Transverse colon (tissue), 4 donors: ENCODE measurements around the gene PCID2. TPM values are rescaled to one million over a fixed set of nuclear protein-coding genes. Genes with fewer than 3 reads are reported as not detected.

Experiments
- DNase-seq: peaks from one replicate; pipeline ENCODE4 v3.0.0-alpha.2; 2019
- H3K27ac ChIP-seq, 4 donors: fragments of 200-600 bp; sonication (generic); 2 replicates each; pipeline ENCODE4 v1.5.1; 2016 to 2018; ENCODE audit warnings: inconsistent platforms in 4 of 4
- H3K27me3 ChIP-seq: fragments of 200-600 bp; sonication (generic); 2 replicates; pipeline ENCODE4 v1.5.1; 2017; ENCODE audit warnings: inconsistent platforms
- H3K36me3 ChIP-seq, 4 donors: fragments of 200-600 bp; sonication (generic); 2 replicates each; pipeline ENCODE4 v1.5.1; 2017 to 2019; ENCODE audit warnings: inconsistent platforms in 4 of 4
- H3K4me1 ChIP-seq, 4 donors: fragments of 200-600 bp; sonication (generic); 2 replicates each; pipeline ENCODE4 v1.5.1; 2017 to 2020; ENCODE audit warnings: inconsistent platforms in 4 of 4
- H3K4me3 ChIP-seq, 4 donors: fragments of 200-600 bp; sonication (generic); 1 replicate in 1 of 4; 2 replicates in 3 of 4; pipeline versions ENCODE4 v1.5.1 to v1.6.1; 2017 to 2019; ENCODE audit warnings: inconsistent platforms in 4 of 4
- H3K9me3 ChIP-seq, 2 donors: fragments of 200-600 bp; sonication (generic); 2 replicates each; pipeline ENCODE4 v1.5.1; 2017 to 2019; ENCODE audit warnings: inconsistent platforms in 2 of 2
- EP300 ChIP-seq: sonication (generic); formaldehyde crosslinking; IDR thresholded peaks from one replicate; pipeline ENCODE4 v1.6.1; 2017; ENCODE audit warnings: antibody characterized with exemption, low read depth
- POLR2A ChIP-seq: fragments of 450-650 bp; IDR thresholded peaks from one replicate; pipeline ENCODE4 v1.6.1; 2016; ENCODE audit warnings: antibody characterized with exemption, mild to moderate bottlenecking, moderate library complexity
- POLR2AphosphoS5 ChIP-seq, 3 donors: sonication (generic); formaldehyde crosslinking; IDR thresholded peaks; one replicate each; pipeline ENCODE4 v1.6.1; 2016; ENCODE audit warnings: antibody characterized with exemption in 3 of 3
- WGBS, 2 donors: methylation state at CpG; one replicate each; pipeline ENCODE4 v1.1.5; 2018; ENCODE audit warnings: low coverage in 1 of 2; 5-methylcytosine and 5-hydroxymethylcytosine counted together
- in situ Hi-C, 4 donors: fragments of 200-750 bp; cut with MboI; loops; one replicate each; pipeline versions ENCODE4 v1.15.0 to v1.15.1; 2017; ENCODE audit warnings: low sequenced_read_pairs in 3 of 4, low pct_ligation_motif_present in 1 of 4, low pct_unique_long_range_greater_than_20kb in 1 of 4
- intact Hi-C: fragments of 100-400 bp; cut with DNase I; formaldehyde crosslinking; loops from one replicate; pipeline ENCODE4 v1.15.1; 2023; ENCODE audit warnings: low total_unique reads
- total RNA-seq, 4 donors: library from RNA; depleted of rRNA; stranded (reverse); fragments of >200 nt; gene quantifications; one replicate each; pipeline ENCODE4 v1.1.0, GENCODE V29; 2016
- TF ChIP-seq, protein P1 (sequence below), 5 experiments: fragments of 200-600 bp in 3 of 5; fragments of 450-650 bp in 2 of 5; sonication (generic) in 3 of 5; IDR thresholded peaks; 1 replicate in 2 of 5; 2 replicates in 3 of 5; pipeline ENCODE4 v1.5.1; 2016 to 2017; ENCODE audit warnings: antibody characterized with exemption in 5 of 5, inconsistent platforms in 3 of 5, mild to moderate bottlenecking in 2 of 5, moderate library complexity in 1 of 5

PCID2 gene
- total RNA-seq, 4 donors from 2014 or later, result 13.1 to 87.6 (median 41.3) TPM

DNA sequence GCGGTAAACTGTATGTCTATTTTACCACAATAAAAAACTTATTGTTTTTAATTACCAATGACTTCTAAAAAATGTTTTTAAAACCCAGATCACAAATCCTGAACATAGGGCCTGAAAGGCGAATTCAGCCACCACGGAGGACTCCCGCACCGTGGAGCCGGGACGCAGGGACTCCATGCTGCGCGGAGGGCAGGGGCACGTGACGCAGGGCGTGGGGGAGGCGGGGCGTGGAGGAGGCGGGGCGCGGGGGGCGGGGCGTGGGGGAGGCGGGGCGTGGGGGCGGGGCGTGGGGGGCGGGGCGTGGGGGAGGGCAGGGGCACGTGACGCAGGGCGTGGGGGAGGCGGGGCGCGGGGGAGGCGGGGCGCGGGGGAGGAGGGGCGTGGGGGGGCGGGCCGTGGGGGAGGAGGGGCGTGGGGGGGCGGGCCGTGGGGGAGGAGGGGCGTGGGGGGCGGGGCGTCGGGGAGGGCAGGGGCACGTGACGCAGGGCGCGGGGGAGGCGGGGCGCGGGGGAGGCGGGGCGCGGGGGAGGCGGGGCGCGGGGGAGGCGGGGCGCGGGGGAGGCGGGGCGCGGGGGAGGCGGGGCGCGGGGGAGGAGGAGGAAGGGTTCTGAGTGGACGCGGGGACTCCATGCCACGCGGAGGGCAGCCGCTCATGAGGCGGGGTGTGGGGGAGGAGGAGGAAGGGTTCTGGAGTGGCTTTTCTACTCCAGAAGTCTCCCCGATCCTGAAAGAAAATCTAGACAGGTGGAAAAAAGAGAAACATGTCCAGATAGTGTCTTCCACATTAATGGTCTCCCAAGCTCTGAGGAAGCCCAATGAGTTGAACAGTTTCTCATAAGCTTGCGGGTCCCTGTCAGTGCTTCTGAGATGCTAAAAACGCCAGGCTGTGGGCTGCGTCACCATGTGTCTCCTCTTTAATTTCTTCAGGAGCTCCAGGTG lies 54.4 kb downstream of the PCID2 start:
- TF ChIP-seq POLR2A (peak; percentile 44), POLR2AphosphoS5 (IDR thresholded peaks at IDR 0.05) (peak; percentile 87 to 92 (median 89)), EP300 (no peak)
- TF ChIP-seq, protein P1, sequence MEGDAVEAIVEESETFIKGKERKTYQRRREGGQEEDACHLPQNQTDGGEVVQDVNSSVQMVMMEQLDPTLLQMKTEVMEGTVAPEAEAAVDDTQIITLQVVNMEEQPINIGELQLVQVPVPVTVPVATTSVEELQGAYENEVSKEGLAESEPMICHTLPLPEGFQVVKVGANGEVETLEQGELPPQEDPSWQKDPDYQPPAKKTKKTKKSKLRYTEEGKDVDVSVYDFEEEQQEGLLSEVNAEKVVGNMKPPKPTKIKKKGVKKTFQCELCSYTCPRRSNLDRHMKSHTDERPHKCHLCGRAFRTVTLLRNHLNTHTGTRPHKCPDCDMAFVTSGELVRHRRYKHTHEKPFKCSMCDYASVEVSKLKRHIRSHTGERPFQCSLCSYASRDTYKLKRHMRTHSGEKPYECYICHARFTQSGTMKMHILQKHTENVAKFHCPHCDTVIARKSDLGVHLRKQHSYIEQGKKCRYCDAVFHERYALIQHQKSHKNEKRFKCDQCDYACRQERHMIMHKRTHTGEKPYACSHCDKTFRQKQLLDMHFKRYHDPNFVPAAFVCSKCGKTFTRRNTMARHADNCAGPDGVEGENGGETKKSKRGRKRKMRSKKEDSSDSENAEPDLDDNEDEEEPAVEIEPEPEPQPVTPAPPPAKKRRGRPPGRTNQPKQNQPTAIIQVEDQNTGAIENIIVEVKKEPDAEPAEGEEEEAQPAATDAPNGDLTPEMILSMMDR (IDR thresholded peaks at IDR 0.05), result no peak
- Histone ChIP-seq H3K4me1 (peaks cover 7 to 23% (median 13%) of the 10 kb centered on the region in 4 donors), H3K4me3 (peak overlapping the region; percentile 7 to 53 (median 28)), H3K27ac (peak overlapping the region; percentile 56 to 84 (median 72)), H3K9me3 (no peaks in the 10 kb centered on the region), H3K36me3 (no peaks in the 10 kb centered on the region), H3K27me3 (peaks cover 10% of the 10 kb centered on the region)
- peak; percentile 85 for DNase-seq
- intact Hi-C loops (no loop called here), in situ Hi-C loops (no loop called here)
- 0 to 7% methylated on average over 4 to 26 of the region's 76 CpGs for WGBS, 2 donors

DNA sequence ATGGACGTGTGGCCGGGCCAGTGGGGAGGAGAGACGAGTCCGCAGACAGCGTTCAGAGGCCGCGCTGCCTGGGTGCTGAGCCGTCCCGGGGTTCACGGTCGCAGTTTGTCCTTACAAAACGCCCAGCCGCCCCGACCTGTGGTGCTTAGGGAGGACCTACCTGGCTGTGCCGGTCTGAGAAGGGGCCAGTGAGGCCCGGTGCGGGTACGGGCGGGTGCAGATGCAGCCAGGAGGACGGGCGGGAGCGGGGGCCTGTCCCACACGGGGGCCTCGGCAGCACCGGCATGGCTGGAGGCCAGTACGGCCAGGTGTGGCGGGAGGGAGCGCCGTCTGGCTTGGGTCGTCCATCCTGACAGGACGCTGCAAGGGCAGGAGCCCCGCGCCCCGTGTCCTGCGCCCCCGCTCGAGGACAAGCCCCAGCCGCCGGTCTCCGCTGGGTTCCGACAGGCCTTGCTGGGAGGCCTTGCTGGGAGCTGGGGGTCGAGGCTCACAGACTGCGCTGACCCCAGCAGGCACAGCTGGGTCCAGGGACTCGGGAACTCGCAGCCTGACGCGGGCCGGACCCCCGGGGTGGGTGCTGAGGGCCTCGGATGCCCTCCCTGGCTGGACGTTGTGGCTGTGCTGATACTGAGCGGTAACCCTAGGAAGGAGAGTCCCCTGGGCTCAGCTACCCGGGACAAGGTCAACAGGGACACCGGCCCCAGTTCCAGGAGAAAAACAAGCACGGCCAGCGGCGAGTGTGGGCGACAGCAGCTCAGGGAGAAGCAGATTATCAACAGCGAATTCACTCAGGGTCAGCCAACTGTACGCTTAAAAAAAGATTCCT lies 55.3 kb downstream of the PCID2 start:
- peak overlapping the region; percentile 56 to 84 (median 67) for H3K27ac ChIP-seq
- peaks cover 7 to 23% (median 13%) of the 10 kb centered on the region in 4 donors for H3K4me1 ChIP-seq
- no peaks in the 10 kb centered on the region for H3K36me3 ChIP-seq
- intact Hi-C loops, result no loop called here
- no peak for TF ChIP-seq POLR2AphosphoS5 (IDR thresholded peaks at IDR 0.05)
- TF ChIP-seq POLR2A, result no peak
- TF ChIP-seq, protein P1 (IDR thresholded peaks at IDR 0.05), result no peak
- no peak for TF ChIP-seq EP300
- no peaks in the 10 kb centered on the region for H3K9me3 ChIP-seq
- DNase-seq, result peak; percentile 42
- peaks cover 10% of the 10 kb centered on the region for H3K27me3 ChIP-seq
- 16 to 19% methylated on average over 7 to 54 of the region's 60 CpGs for WGBS, 2 donors
- in situ Hi-C loops, result no loop called here
- peak overlapping the region; percentile 7 to 53 (median 28) for H3K4me3 ChIP-seq

DNA sequence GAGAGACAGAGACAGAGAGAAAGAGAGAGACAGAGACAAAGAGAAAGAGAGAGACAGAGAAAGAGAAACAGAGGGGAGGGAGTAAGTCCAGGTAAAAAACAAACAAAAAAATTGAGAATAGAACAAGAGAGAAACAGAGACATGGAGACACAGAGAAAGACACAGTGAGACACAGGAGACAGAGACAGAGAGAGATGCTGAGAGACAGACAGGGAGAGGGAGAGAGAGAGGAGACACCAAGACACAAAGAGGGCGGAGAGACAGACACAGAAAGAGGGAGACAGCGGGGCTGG lies 55.8 kb downstream of the PCID2 start:
- H3K36me3 ChIP-seq, result no peaks in the 10 kb centered on the region
- WGBS, 2 donors, result 23 to 41% methylated on average over 2 of the region's 2 CpGs
- TF ChIP-seq, protein P1 (IDR thresholded peaks at IDR 0.05), result no peak
- TF ChIP-seq POLR2AphosphoS5 (IDR thresholded peaks at IDR 0.05), result no peak
- no peak for TF ChIP-seq POLR2A
- TF ChIP-seq EP300, result no peak
- H3K27me3 ChIP-seq, result peaks cover 10% of the 10 kb centered on the region
- in situ Hi-C loops, result no loop called here
- no peak overlapping the region for H3K27ac ChIP-seq
- intact Hi-C loops, result no loop called here
- H3K4me3 ChIP-seq, result peak overlapping the region in 3 of 4 donors; percentile 23 to 53 (median 34)
- DNase-seq, result no peak
- no peaks in the 10 kb centered on the region for H3K9me3 ChIP-seq
- peaks cover 7 to 23% (median 13%) of the 10 kb centered on the region in 4 donors for H3K4me1 ChIP-seq
